GM20431 (cell line): ENCODE measurements around the gene MGA.
"Not testable (repeated sequence)": the region's sequence is repeated elsewhere in the genome, so short reads cannot be mapped to it uniquely, and the experiment has no call there.

Source experiments
- in situ Hi-C: fragments of 300-500 bp; cut with MseI, MboI; formaldehyde crosslinking; loops from one replicate; pipeline ENCODE4 v1.15.0; 2020; ENCODE audit warnings: low sequenced_read_pairs; ENCODE audit not compliant: unreplicated experiment

MGA gene

GRCh38 chr15:41695750-41696436 lies 35.7 kb downstream of the MGA start:
- in situ Hi-C loops, result no loop called here

GRCh38 chr15:41698779-41699178 lies 38.6 kb downstream of the MGA start:
- in situ Hi-C loops, result no loop called here

GRCh38 chr15:41703120-41703519 lies 42.9 kb downstream of the MGA start:
- in situ Hi-C loops, result no loop called here

DNA sequence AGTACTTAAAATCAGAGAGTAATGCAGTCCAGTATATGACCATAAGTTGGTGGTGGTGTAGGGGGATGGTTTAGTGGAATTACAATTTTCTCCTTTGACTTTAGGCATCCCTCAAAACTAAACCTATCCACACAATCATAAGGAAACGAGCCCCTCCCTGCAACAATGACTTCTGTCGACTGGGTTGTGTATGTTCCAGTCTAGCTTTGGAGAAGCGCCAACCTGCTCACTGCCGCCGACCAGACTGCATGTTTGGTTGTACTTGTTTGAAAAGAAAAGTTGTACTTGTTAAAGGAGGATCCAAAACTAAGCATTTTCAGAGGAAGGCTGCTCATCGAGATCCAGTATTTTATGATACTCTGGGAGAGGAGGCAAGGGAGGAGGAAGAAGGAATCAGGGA lies 52.8 kb downstream of the MGA start:
- in situ Hi-C loops, result no loop called here

DNA sequence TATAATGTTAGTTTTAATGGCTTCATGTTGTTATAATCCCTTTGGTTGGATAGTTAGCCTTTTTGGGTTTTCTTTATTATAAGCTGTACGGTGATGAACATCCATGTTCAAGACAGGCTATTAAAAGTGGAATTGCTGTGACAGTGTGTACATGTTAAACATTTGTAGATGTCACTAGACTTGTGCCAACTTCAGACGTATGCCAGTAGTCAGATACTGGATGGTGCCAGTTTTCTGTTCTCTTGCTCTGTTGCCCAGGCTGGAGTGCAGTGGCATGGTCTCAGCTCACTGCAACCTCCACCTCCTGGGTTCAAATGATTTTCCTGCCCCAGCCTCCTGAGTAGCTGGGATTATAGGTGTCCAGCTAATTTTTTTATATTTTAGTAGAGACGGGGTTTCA lies 54.1 kb downstream of the MGA start:
- in situ Hi-C loops, result no loop called here

GRCh38 chr15:41716864-41717263 lies 56.7 kb downstream of the MGA start:
- in situ Hi-C loops, result no loop called here

DNA sequence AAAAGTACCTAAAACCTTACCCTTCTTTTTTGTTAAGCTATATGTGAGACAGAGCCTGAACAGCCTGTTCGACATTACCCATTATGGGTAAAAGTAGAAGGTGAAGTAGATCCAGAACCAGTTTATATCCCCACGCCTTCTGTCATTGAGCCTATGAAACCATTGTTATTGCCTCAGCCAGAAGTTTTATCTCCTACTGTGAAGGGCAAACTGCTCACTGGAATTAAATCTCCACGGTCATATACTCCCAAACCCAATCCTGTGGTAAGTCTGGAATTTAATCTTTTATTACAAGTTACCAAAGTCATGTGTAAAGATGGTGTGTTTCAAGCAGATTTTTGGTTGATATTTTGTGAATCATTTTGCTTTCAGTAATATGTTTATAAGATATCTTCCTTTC lies 66.9 kb downstream of the MGA start:
- in situ Hi-C loops, result no loop called here

GRCh38 chr15:41728061-41728460 lies 67.9 kb downstream of the MGA start:
- in situ Hi-C loops, result not testable (repeated sequence)

DNA sequence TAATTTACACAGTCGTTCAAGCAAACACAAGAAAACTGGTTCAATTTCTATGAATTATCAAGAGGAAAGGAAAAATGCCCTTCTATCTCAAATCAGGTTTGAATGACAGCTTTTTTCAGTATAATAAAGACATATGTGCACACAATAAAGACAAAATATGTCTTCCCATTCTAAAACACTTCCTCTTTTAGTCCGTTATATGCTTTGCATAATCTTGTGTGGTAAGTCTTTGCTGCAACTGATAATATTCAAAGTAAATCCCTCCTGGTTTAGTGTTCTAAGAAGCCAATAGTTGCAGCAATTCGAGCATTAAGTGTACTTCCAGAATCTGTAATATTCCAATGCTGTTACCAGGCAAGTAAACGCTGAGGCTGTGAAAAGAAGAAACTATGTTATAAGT lies 70.3 kb downstream of the MGA start:
- in situ Hi-C loops, result no loop called here

DNA sequence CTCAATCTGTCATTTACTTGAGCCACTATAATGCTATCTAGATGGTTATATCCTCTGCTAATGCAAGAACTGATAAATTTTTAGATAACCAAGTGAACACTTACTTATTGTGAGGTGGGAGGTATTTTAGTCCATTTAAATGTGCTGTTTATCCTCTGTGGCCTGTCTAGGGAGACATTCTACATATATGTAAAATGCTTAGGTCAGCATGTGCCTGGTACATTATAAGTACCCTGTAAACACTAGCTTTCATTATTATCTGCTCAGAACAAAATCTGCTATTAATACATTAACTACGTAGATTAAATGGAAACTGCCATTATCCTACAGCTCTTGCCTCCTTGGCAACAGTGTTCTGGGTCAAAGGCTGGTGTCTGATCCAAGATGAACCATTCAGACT lies 72.3 kb downstream of the MGA start:
- in situ Hi-C loops, result no loop called here

DNA sequence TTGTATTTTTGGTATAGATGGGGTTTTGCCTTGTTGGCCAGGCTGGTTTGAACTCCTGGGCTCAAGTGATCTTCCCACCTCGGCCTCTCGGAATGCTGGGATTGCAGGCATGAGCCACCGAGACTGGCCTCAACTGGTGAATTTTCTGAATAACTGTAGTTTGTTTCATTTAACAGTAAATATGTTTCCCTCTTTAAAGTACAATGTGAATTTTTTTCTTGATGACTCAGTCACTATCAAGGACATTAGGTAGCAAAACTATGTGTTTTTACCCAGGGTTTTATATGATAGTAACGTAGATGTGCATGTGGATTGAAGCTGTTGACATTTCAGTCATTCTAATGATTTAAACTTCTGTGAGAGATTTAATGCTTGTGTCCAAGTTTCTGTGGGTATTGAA lies 73.9 kb downstream of the MGA start:
- in situ Hi-C loops, result no loop called here

- in situ Hi-C loops, result no loop called here
Observed at GRCh38 chr15:41735046-41735445, 74.8 kb downstream of the MGA start.

DNA sequence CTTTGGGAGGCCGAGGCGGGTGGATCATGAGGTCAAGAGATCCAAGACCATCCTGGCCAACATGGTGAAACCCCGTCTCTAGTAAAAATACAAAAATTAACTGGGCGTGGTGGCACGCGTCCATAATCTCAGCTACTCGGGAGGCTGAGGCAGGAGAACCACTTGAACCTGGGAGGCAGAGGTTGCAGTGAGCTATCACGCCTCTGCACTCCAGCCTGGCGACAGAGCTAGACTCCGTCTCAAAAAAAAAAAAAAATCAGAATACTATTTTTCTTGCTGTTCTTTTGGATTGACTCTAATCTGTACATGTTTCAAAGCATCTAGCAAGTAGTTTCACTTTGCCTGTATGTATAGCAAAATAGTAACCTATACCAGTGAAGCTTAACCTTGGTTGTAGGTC lies 75.3 kb downstream of the MGA start:
- in situ Hi-C loops, result not testable (repeated sequence)

GRCh38 chr15:41746802-41747201 lies 86.6 kb downstream of the MGA start:
- in situ Hi-C loops, result no loop called here

DNA sequence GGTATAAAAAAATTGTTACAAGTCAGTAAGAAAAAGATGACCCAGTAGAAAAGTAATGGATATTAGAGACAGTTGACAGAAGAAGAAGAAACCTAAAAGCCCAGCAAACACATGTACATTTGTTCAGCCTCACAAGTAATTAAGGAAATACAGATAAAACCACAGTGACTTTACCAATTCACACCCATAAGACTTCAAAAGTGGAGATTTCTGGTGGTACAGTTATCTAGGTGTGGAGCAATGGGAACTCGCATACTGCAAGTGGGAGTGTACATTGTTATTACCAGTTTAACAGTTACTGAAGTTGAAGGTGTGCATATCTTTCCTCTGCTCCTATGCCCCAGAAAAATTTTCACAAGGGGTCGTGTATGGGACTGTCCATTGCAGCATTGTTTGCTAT lies 96.0 kb downstream of the MGA start:
- in situ Hi-C loops, result no loop called here

- in situ Hi-C loops, result no loop called here
Observed at GRCh38 chr15:41772720-41773331, 112.6 kb downstream of the MGA start.

DNA sequence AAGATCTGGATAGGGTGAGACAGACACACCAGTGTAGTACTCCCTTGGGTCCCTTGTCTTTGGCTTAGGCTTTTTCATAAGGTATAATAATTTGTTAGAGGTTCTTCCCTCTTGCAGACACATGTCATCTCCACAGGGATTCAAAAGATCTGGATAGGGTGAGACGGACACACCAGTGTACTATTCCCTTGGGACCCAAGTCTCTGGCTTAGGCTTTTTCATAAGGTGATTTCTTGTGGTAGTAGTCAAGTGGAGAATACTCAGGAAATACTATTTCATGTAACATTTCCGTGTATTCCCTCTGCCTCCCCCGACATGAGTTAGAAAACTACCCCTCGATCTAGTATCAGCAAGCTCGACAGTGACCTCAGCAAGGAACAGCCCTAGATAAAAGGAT lies 113.1 kb downstream of the MGA start:
- in situ Hi-C loops, result no loop called here

DNA sequence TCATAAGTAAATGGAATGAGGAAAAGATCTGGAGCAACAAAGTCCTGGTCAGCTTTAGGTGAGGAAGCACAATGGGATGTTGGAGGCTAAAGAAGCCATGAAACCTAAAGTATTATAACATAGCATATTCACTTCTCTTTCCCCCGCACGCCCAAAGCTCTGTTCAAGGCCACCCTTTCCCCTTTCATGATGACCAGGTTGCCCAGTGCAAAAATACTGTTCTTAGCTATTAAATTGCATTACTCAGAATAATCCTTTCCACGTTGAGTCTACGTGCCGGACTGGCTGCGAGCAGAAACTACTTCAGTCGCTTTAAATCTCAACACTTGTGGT lies 113.5 kb downstream of the MGA start:
- in situ Hi-C loops, result no loop called here

GRCh38 chr15:41774062-41774881 lies 114.1 kb downstream of the MGA start, which contains the start of gene MAPKBP1:
TSS of gene MAPKBP1 (plus strand) at chr15:41774484. CDS start at chr15:41775276, 792 bp downstream.
- in situ Hi-C loops, result no loop called here

DNA sequence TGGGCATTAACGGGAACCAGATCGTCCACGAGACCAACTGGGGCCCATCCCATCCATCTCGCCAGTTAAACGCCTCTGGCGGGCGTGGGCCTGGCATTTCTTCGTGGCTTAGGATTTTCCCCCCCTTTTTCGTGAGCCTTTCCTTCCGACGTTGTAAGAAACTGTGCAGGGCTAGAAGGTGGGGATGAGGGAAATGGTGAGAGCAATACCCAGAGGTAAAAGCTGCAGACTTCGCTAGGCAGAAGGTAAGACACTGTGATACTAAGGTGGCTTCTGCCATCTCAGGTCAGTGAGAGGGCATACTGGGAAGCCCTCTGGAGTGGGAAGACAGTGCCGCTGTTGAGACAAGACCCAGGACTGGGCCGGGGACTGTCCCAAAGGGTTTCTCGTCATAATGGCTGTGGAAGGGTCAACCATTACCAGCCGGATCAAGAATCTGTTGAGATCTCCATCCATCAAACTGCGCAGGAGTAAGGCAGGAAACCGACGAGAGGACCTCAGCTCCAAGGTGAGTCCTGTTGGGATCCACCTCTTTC lies 114.7 kb downstream of the MGA start:
- in situ Hi-C loops, result no loop called here

DNA sequence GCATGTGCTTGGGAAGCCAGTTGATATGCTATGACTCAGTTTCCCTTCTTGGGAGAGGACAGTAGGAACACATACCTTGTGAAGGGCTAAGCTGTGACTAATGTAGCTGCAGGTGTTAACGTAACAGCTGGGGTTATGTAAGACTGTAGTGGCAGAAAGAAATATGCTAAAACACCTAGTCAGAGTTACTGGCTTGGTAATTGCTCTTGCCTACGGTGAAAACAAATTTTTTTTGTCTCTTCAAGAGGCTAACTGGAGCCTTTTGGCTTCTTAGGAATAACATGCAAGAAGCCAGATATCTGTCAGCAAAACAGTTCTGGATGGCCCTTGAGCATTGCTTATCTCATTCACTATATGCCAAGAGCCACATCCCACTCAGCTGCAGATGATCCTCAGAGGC lies 115.4 kb downstream of the MGA start:
- in situ Hi-C loops, result no loop called here
